BLaER1 (cell line): ENCODE results near the gene CPNE5.

Experiments used
- H3K27ac ChIP-seq: shearing (Covaris generic); formaldehyde crosslinking; 2 replicates; pipeline ENCODE4 v1.8.1; 2022
- H3K27me3 ChIP-seq: shearing (Covaris generic); formaldehyde crosslinking; 2 replicates; pipeline ENCODE4 v1.8.1; 2022
- H3K36me3 ChIP-seq: shearing (Covaris generic); formaldehyde crosslinking; 2 replicates; pipeline ENCODE4 v1.8.1; 2022
- H3K4me1 ChIP-seq: shearing (Covaris generic); formaldehyde crosslinking; 2 replicates; pipeline ENCODE4 v1.8.1; 2022
- H3K4me2 ChIP-seq: shearing (Covaris generic); formaldehyde crosslinking; 2 replicates; pipeline ENCODE4 v1.8.1; 2022
- H3K4me3 ChIP-seq: shearing (Covaris generic); formaldehyde crosslinking; 2 replicates; pipeline ENCODE4 v1.8.1; 2022
- H3K9ac ChIP-seq: shearing (Covaris generic); formaldehyde crosslinking; 2 replicates; pipeline ENCODE4 v1.8.1; 2022
- H3K9me3 ChIP-seq: shearing (Covaris generic); formaldehyde crosslinking; 2 replicates; pipeline ENCODE4 v1.8.1; 2022
- H4K20me1 ChIP-seq: shearing (Covaris generic); formaldehyde crosslinking; 2 replicates; pipeline ENCODE4 v1.8.1; 2022
- Cebpa-rat ChIP-seq: shearing (Covaris generic); IDR thresholded peaks from 2 replicates; pipeline ENCODE4 v1.8.1; 2022

The CPNE5 gene

GRCh38 chr6:36759148-36759759 lies 80.0 kb downstream of the CPNE5 start:
- Histone ChIP-seq H3K27me3 (no peaks in the 10 kb centered on the region), H3K4me2 (peak overlapping the region; percentile 97), H3K4me1 (peaks cover 99% of the 10 kb centered on the region), H3K9ac (no peak overlapping the region), H4K20me1 (no peaks in the 10 kb centered on the region), H3K36me3 (no peaks in the 10 kb centered on the region), H3K27ac (no peak overlapping the region), H3K4me3 (no peak overlapping the region), H3K9me3 (no peaks in the 10 kb centered on the region)
- TF ChIP-seq Cebpa-rat: no peak

DNA sequence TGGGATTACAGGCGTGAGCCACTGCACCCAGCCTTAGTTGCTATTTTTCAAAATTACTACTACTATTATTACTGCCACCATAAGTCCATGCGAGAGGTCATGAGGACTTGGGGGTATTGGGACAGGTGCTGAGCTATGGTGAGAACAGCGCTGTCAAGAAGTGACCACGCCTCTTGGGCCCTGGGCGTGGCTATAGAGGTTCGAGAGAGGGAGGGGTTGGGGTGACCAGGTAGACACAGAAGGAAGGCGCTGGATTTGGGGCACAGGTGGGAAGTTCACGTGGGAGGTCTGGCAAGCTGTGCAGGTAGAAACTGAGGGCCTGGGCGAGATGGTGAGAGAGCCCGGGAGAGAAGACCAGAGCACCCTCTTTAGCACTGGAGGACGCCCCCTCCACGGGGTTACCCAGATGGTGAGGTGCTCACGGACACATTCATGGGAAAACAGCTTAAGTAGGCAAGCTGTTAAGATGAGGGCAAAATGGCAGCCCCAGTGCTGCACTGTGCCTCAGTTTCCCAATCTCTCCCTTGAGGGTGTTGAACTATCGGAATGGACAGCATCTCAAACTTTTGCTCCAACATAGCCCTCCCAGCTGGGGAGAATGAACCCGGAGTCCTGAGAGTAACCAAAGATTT lies 80.6 kb downstream of the CPNE5 start:
- H3K36me3 ChIP-seq: no peaks in the 10 kb centered on the region
- H3K27me3 ChIP-seq: no peaks in the 10 kb centered on the region
- H4K20me1 ChIP-seq: no peaks in the 10 kb centered on the region
- H3K27ac ChIP-seq: no peak overlapping the region
- peaks cover 99% of the 10 kb centered on the region for H3K4me1 ChIP-seq
- H3K4me2 ChIP-seq: peak overlapping the region; percentile 7
- TF ChIP-seq Cebpa-rat: no peak
- no peak overlapping the region for H3K4me3 ChIP-seq
- no peaks in the 10 kb centered on the region for H3K9me3 ChIP-seq
- H3K9ac ChIP-seq: no peak overlapping the region

- Histone ChIP-seq H3K4me1 (peaks cover 99% of the 10 kb centered on the region), H3K9ac (no peak overlapping the region; the same call in 1 of the 2 replicates), H3K4me3 (no peak overlapping the region), H3K27ac (0 out of 2 replicates have a peak overlapping the region, but pooled peaks have one; percentile 1), H3K9me3 (no peaks in the 10 kb centered on the region), H3K27me3 (no peaks in the 10 kb centered on the region), H3K4me2 (peak overlapping the region; percentile 67), H3K36me3 (no peaks in the 10 kb centered on the region), H4K20me1 (no peaks in the 10 kb centered on the region)
- no peak for TF ChIP-seq Cebpa-rat
These were observed 81.2 kb downstream of the CPNE5 start for GRCh38 chr6:36757943-36758508.

GRCh38 chr6:36757206-36757605 lies 82.0 kb downstream of the CPNE5 start:
- Histone ChIP-seq H4K20me1 (no peaks in the 10 kb centered on the region), H3K27ac (peak overlapping the region; percentile 1; the same call in 1 of the 2 replicates), H3K27me3 (no peaks in the 10 kb centered on the region), H3K4me1 (peaks cover 99% of the 10 kb centered on the region), H3K4me3 (no peak overlapping the region), H3K9me3 (no peaks in the 10 kb centered on the region), H3K4me2 (peak overlapping the region; percentile 67), H3K9ac (no peak overlapping the region), H3K36me3 (no peaks in the 10 kb centered on the region)
- no peak for TF ChIP-seq Cebpa-rat

DNA sequence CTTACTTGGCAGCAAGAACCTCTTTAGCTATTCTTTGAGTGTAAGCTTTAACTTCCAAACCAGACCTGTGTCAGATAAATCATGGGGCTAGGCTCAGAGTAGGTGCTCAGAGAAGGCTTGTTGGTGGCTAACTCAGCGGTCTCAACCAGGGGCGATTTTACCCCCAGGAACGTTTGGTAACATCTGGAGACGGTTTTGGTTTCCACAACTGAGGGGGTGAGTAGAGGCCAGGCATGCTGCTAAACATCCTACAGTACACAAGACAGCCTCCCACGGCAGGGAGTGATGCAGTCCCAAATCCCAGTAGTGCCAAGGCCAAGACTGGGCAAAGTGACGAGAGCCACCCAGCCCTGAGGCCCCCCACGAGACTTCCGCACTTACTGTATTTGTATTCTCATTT lies 82.5 kb downstream of the CPNE5 start:
- no peak for TF ChIP-seq Cebpa-rat
- Histone ChIP-seq H3K36me3 (no peaks in the 10 kb centered on the region), H3K4me3 (no peak overlapping the region), H3K27me3 (no peaks in the 10 kb centered on the region), H3K27ac (0 out of 2 replicates have a peak overlapping the region, but pooled peaks have one; percentile 1), H3K4me1 (peaks cover 99% of the 10 kb centered on the region), H4K20me1 (no peaks in the 10 kb centered on the region), H3K4me2 (peak overlapping the region; percentile 67), H3K9me3 (no peaks in the 10 kb centered on the region), H3K9ac (no peak overlapping the region)

- no peak overlapping the region for H3K9ac ChIP-seq
- no peaks in the 10 kb centered on the region for H3K36me3 ChIP-seq
- no peak overlapping the region for H3K4me3 ChIP-seq
- peaks cover 89% of the 10 kb centered on the region for H3K4me1 ChIP-seq
- H3K27ac ChIP-seq: no peak overlapping the region
- peak overlapping the region; percentile 67 for H3K4me2 ChIP-seq
- no peak for TF ChIP-seq Cebpa-rat
- no peaks in the 10 kb centered on the region for H3K27me3 ChIP-seq
- H3K9me3 ChIP-seq: peaks cover 3% of the 10 kb centered on the region; the same call in 1 of the 2 replicates
- no peaks in the 10 kb centered on the region for H4K20me1 ChIP-seq
These were observed 83.6 kb downstream of the CPNE5 start for GRCh38 chr6:36755435-36756348.

- Histone ChIP-seq H3K36me3 (no peaks in the 10 kb centered on the region), H3K9ac (no peak overlapping the region), H3K27ac (0 out of 2 replicates have a peak overlapping the region, but pooled peaks have one; percentile 10), H3K27me3 (no peaks in the 10 kb centered on the region), H4K20me1 (no peaks in the 10 kb centered on the region), H3K9me3 (peaks cover 12% of the 10 kb centered on the region; the same call in 1 of the 2 replicates), H3K4me3 (no peak overlapping the region), H3K4me1 (peaks cover 80% of the 10 kb centered on the region), H3K4me2 (peak overlapping the region; percentile 67)
- no peak for TF ChIP-seq Cebpa-rat
These were observed 84.4 kb downstream of the CPNE5 start for GRCh38 chr6:36754582-36755434.

DNA sequence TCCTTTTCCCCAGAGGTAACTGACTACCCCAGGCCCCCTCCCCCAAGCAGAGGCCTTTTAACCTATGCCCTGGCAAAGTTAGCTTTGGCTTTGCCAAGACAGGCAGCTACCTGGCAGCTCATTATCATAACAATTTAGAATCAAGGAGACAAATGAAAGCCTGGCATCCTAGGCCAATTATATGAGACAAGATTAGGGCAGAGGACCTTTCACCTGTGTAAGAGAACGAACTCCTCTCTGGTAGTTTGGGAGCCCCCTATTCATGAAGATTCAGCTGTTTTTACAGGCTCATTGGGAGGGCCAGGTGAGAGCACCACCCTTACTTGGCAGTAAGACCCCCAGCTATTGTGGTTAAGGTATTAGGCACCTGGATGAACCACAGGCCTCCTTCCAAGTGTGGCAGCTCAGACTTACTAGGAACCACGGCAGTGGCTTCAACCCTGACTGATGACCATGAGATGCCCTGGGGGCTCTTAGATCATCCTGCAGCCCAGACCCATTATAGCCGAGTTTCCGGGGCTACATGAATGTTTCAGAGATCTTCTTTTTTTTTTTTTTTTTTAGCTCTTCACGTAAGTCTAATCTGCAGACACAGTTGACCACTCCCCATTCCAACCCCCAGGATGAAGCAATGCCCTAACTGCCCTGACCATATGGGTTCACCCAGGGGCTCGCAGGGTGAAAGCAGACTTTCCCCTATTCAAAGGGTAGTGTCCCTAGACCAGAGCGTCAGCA lies 85.4 kb downstream of the CPNE5 start:
- Histone ChIP-seq H3K9me3 (peaks cover 22% of the 10 kb centered on the region), H3K4me2 (peak overlapping the region; percentile 67), H4K20me1 (no peaks in the 10 kb centered on the region), H3K9ac (peak overlapping the region; percentile 57), H3K4me3 (no peak overlapping the region), H3K4me1 (peaks cover 76% of the 10 kb centered on the region), H3K27me3 (no peaks in the 10 kb centered on the region), H3K27ac (peak overlapping the region; percentile 56), H3K36me3 (no peaks in the 10 kb centered on the region)
- TF ChIP-seq Cebpa-rat: no peak
